Duodenal mucosa (tissue), 2 donors: ENCODE measurements around the gene MYOZ3.
A peak's percentile ranks its signal among the peaks of the same experiment; 100 is the strongest.

Source experiments
- H3K27ac ChIP-seq: one replicate; pipeline ENCODE4 v1.7.0; 2013; ENCODE audit warnings: low read depth, low read length
- H3K27me3 ChIP-seq, 2 donors: one replicate each; pipeline ENCODE4 v1.7.0; 2013; ENCODE audit warnings: low read length in 2 of 2, control low read depth in 1 of 2; ENCODE audit not compliant: insufficient read depth in 2 of 2, control insufficient read depth in 1 of 2
- H3K36me3 ChIP-seq, 2 donors: one replicate each; pipeline ENCODE4 v1.7.0; 2013; ENCODE audit warnings: low read length in 2 of 2, control low read depth in 1 of 2; ENCODE audit not compliant: insufficient read depth in 2 of 2, control insufficient read depth in 1 of 2
- H3K4me1 ChIP-seq, 2 donors: one replicate each; pipeline ENCODE4 v1.7.0; 2013; ENCODE audit warnings: low read length in 2 of 2, control low read depth in 1 of 2; ENCODE audit not compliant: insufficient read depth in 2 of 2, control insufficient read depth in 1 of 2
- H3K4me3 ChIP-seq, 2 donors: one replicate each; pipeline ENCODE4 v1.7.0; 2013; ENCODE audit warnings: low read length in 2 of 2, low read depth in 1 of 2
- H3K9ac ChIP-seq, 2 donors: one replicate each; pipeline ENCODE4 v1.7.0; 2013; ENCODE audit warnings: low read length in 2 of 2, low read depth in 1 of 2
- H3K9me3 ChIP-seq, 2 donors: one replicate each; pipeline ENCODE4 v1.7.0; 2013; ENCODE audit warnings: low read length in 2 of 2, control low read depth in 1 of 2; ENCODE audit not compliant: control insufficient read depth in 1 of 2

The MYOZ3 gene

GRCh38 chr5:150641824-150642566 is 19.1 kb upstream of the MYOZ3 start:
- no peaks in the 10 kb centered on the region for H3K9me3 ChIP-seq
- peak overlapping the region; percentile 73 for H3K27ac ChIP-seq
- H3K9ac ChIP-seq: peak overlapping the region in 1 of 2 donors; percentile 24
- H3K36me3 ChIP-seq: no peaks in the 10 kb centered on the region
- H3K4me3 ChIP-seq: no peak overlapping the region
- H3K27me3 ChIP-seq: no peaks in the 10 kb centered on the region
- H3K4me1 ChIP-seq: peaks cover 61 to 70% of the 10 kb centered on the region in 2 donors

DNA sequence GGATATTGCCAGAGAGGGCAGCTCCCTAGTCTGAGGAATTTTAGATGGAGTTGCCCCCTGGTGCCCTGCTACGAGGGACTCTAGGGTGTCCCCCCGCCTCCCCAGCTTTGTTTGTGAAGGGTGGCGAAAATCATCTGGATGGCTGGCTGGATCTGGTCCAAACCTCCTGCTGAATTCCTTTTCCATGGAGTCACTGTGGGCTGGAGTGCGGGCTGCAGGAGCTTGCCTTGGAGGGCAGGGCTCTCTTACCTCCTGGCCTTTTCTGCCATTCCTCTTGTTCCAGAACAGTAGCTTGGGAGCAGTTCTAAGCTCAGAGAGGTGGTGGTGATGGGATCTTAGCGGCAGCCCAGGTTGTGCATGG is 18.5 kb upstream of the MYOZ3 start:
- H3K27ac ChIP-seq: no peak overlapping the region
- H3K36me3 ChIP-seq: no peaks in the 10 kb centered on the region
- no peaks in the 10 kb centered on the region for H3K27me3 ChIP-seq
- no peaks in the 10 kb centered on the region for H3K9me3 ChIP-seq
- no peak overlapping the region for H3K9ac ChIP-seq
- H3K4me3 ChIP-seq: no peak overlapping the region
- peaks cover 61 to 67% of the 10 kb centered on the region in 2 donors for H3K4me1 ChIP-seq

GRCh38 chr5:150642991-150643710 is 17.9 kb upstream of the MYOZ3 start:
- Histone ChIP-seq H3K27ac (peak overlapping the region; percentile 58), H3K9ac (no peak overlapping the region), H3K4me1 (peaks cover 61 to 65% of the 10 kb centered on the region in 2 donors), H3K36me3 (peaks cover 0 to 5% of the 10 kb centered on the region in 2 donors), H3K9me3 (no peaks in the 10 kb centered on the region), H3K27me3 (no peaks in the 10 kb centered on the region), H3K4me3 (no peak overlapping the region)

DNA sequence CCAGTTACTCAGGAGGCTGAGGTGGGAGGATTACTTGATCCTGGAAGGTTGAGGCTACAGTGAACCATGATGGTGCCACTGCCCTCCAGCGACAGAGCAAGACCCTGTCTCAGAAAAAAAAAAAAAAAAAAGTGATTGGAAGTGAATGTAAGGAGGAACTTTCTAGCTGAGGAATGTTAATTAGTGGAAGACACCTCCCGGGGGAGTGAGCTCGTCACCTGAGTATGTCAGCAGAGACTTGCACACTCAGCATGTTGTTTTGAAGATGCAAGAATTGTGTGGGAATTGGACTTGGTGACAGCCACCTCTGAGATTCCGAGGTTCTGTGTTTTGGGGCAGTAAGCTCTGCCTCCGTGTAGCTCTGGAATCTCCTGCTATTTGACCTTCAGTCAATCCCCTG is 17.0 kb upstream of the MYOZ3 start:
- peaks cover 0 to 14% of the 10 kb centered on the region in 2 donors for H3K36me3 ChIP-seq
- no peak overlapping the region for H3K9ac ChIP-seq
- H3K27me3 ChIP-seq: no peaks in the 10 kb centered on the region
- no peak overlapping the region for H3K27ac ChIP-seq
- H3K4me1 ChIP-seq: peaks cover 55 to 58% of the 10 kb centered on the region in 2 donors
- H3K9me3 ChIP-seq: no peaks in the 10 kb centered on the region
- H3K4me3 ChIP-seq: no peak overlapping the region

- Histone ChIP-seq H3K27ac (no peak overlapping the region), H3K4me1 (peaks cover 50 to 53% of the 10 kb centered on the region in 2 donors), H3K9ac (no peak overlapping the region), H3K4me3 (no peak overlapping the region), H3K36me3 (peaks cover 0 to 19% of the 10 kb centered on the region in 2 donors), H3K9me3 (no peaks in the 10 kb centered on the region), H3K27me3 (no peaks in the 10 kb centered on the region)
Observed at GRCh38 chr5:150644514-150644913, 16.5 kb upstream of the MYOZ3 start.

DNA sequence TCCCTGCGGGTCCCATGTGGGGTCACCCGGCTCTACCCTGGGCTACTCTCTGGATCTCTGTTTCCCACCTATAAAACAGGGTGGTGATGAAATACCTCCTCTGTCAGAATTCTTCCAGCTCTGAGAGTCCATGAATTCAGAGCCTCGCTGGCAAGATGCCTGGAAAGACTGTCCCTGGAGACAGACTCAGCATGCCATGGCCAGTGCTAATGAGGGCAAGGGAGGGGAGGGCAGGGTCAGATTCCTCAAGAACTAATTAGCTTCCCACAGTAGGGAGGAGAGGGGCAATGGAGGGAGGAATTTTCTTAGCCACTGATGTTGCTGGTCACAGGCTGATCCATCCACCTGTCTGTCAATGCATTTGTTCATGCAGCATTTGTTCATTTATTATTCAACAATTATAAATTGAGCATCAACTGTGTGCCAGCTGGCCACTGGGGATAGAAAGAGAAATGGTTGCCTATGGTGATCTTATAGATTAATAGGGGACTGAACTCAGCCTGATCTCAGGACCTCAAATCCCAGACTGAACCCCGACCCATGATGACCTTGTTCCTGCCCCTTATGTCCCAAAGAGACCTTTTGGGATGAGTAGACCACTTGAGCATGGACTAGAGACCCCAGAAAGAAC is 15.9 kb upstream of the MYOZ3 start:
- H3K4me1 ChIP-seq: peaks cover 43 to 46% of the 10 kb centered on the region in 2 donors
- no peaks in the 10 kb centered on the region for H3K27me3 ChIP-seq
- H3K9ac ChIP-seq: no peak overlapping the region
- H3K27ac ChIP-seq: no peak overlapping the region
- H3K9me3 ChIP-seq: no peaks in the 10 kb centered on the region
- peaks cover 0 to 26% of the 10 kb centered on the region in 2 donors for H3K36me3 ChIP-seq
- H3K4me3 ChIP-seq: no peak overlapping the region

GRCh38 chr5:150647275-150648251 is 13.5 kb upstream of the MYOZ3 start:
- H3K4me3 ChIP-seq: no peak overlapping the region
- peaks cover 0 to 44% of the 10 kb centered on the region in 2 donors for H3K36me3 ChIP-seq
- no peaks in the 10 kb centered on the region for H3K27me3 ChIP-seq
- H3K9ac ChIP-seq: no peak overlapping the region
- H3K27ac ChIP-seq: peak overlapping the region; percentile 50
- peaks cover 20 to 23% of the 10 kb centered on the region in 2 donors for H3K4me1 ChIP-seq
- H3K9me3 ChIP-seq: no peaks in the 10 kb centered on the region

- Histone ChIP-seq H3K36me3 (peaks cover 0 to 47% of the 10 kb centered on the region in 2 donors), H3K4me1 (peaks cover 12 to 14% of the 10 kb centered on the region in 2 donors), H3K4me3 (no peak overlapping the region), H3K9me3 (no peaks in the 10 kb centered on the region), H3K9ac (no peak overlapping the region), H3K27me3 (no peaks in the 10 kb centered on the region), H3K27ac (no peak overlapping the region)
Observed at GRCh38 chr5:150648294-150649107, 12.6 kb upstream of the MYOZ3 start.
